A549 (cell line): Measurements from ENCODE around the gene ASAP2. TPM values are rescaled to one million over a fixed set of nuclear protein-coding genes. Genes with fewer than 3 reads are reported as not detected.
A peak's percentile ranks its signal among the peaks of the same experiment; 100 is the strongest.

ENCODE experiments used
- ATAC-seq, 2 experiments: fragments of 200-7000 bp in 1 of 2; fragments of >200 bp in 1 of 2; cut with Nextera tagmentation in 1 of 2; cut with Tn5 transposase in 1 of 2; 3 replicates each; pipeline versions ENCODE4 v1.8.0 to v1.9.1; 2018 to 2020; ENCODE audit warnings: mild to moderate bottlenecking in 1 of 2, moderate library complexity in 1 of 2
- CTCF ChIA-PET: fragments of 300-600 bp; sonication (Branson Sonifier 250); formaldehyde crosslinking; extraction: SDS; loops from one replicate; lab custom pipeline; 2021; ENCODE audit warnings: antibody characterized with exemption, inconsistent platforms; lab: Yijun Ruan, JAX
- POLR2A ChIA-PET: fragments of 350-600 bp; formaldehyde crosslinking; extraction: SDS; loops from one replicate; lab custom pipeline; 2021; ENCODE audit warnings: antibody characterized with exemption, inconsistent platforms; lab: Yijun Ruan, JAX
- DNase-seq, 2 experiments: peaks; one replicate each; pipeline versions ENCODE4 v3.0.0 to v3.0.0-alpha.2; 2011 to 2016; ENCODE audit warnings: low read depth in 1 of 2, low spot score in 1 of 2
- FAIRE-seq: peaks from 2 replicates; lab custom pipeline; 2011; peaks lifted over from hg19 to GRCh38; lab: Jason Lieb, UNC
- H3K27ac ChIP-seq, 2 experiments: fragments of >200 bp; sonication (Bioruptor Twin); formaldehyde crosslinking; 3 replicates each; pipeline ENCODE4 v1.5.1; 2016 to 2017
- H3K4me1 ChIP-seq: fragments of >200 bp; sonication (Bioruptor Twin); formaldehyde crosslinking; 3 replicates; pipeline ENCODE4 v1.6.1; 2016
- H3K4me2 ChIP-seq: fragments of >200 bp; sonication (Bioruptor Twin); formaldehyde crosslinking; 3 replicates; pipeline ENCODE4 v1.6.1; 2016
- H3K4me3 ChIP-seq: fragments of >200 bp; sonication (Bioruptor Twin); formaldehyde crosslinking; 3 replicates; pipeline ENCODE4 v1.5.1; 2016
- H3K9me3 ChIP-seq: fragments of >200 bp; sonication (Bioruptor Twin); formaldehyde crosslinking; 3 replicates; pipeline ENCODE4 v1.6.1; 2016
- BHLHE40 ChIP-seq: IDR thresholded peaks from 2 replicates; pipeline ENCODE4 v1.6.1; 2012; ENCODE audit warnings: low read depth, low read length, inconsistent platforms
- CBX2 ChIP-seq: fragments of 200-600 bp; sonication (generic); IDR thresholded peaks from 2 replicates; pipeline ENCODE4 v1.6.1; 2016; ENCODE audit warnings: low read depth, mild to moderate bottlenecking, borderline replicate concordance
- CHD2 ChIP-seq: fragments of 150-350 bp; IDR thresholded peaks from 2 replicates; pipeline ENCODE4 v1.6.1; 2014; ENCODE audit warnings: low read length; ENCODE audit not compliant: partially characterized antibody
- FOSL2 ChIP-seq, 2 experiments: fragments of 450-650 bp in 1 of 2; fragments of >200 bp in 1 of 2; sonication (Bioruptor Twin) in 1 of 2; formaldehyde crosslinking; IDR thresholded peaks; 2 replicates each; pipeline versions ENCODE4 v1.5.0 to v1.6.1; 2016 to 2020; ENCODE audit warnings: mild to moderate bottlenecking in 1 of 2, moderate library complexity in 1 of 2
- HOXB13 ChIP-seq: fragments of 250-450 bp; sonication (Bioruptor Pico); IDR thresholded peaks from 2 replicates; pipeline ENCODE4 v1.5.0; 2020; ENCODE audit warnings: low read depth, mild to moderate bottlenecking, moderate library complexity
- JUN ChIP-seq, 2 experiments: fragments of >200 bp; sonication (Bioruptor Twin); formaldehyde crosslinking; IDR thresholded peaks; 2 replicates in 1 of 2; 3 replicates in 1 of 2; pipeline ENCODE4 v1.6.1; 2016 to 2017
- JUNB ChIP-seq: fragments of >200 bp; sonication (Bioruptor Twin); formaldehyde crosslinking; IDR thresholded peaks from 2 replicates; pipeline ENCODE4 v1.6.1; 2016
- KDM5A ChIP-seq: fragments of 200-600 bp; sonication (generic); IDR thresholded peaks from 2 replicates; pipeline ENCODE4 v1.6.1; 2016; ENCODE audit warnings: antibody characterized with exemption, mild to moderate bottlenecking
- MYC ChIP-seq: IDR thresholded peaks from 2 replicates; pipeline ENCODE4 v1.6.1; 2012; ENCODE audit warnings: mild to moderate bottlenecking, inconsistent platforms, low read length, improper control_type of control experiment, borderline replicate concordance
- NFE2L2 ChIP-seq: fragments of 150-350 bp; conservative IDR thresholded peaks from 2 replicates; pipeline ENCODE4 v1.6.1; 2014; ENCODE audit warnings: low read length
- NPAS2 ChIP-seq: fragments of 250-450 bp; sonication (Bioruptor Pico); IDR thresholded peaks from 2 replicates; pipeline ENCODE4 v1.8.0; 2022; ENCODE audit warnings: mild to moderate bottlenecking, moderate library complexity, borderline replicate concordance
- RAD21 ChIP-seq, 2 experiments: fragments of >200 bp in 1 of 2; sonication (Bioruptor Twin) in 1 of 2; formaldehyde crosslinking in 1 of 2; IDR thresholded peaks in 1 of 2; conservative IDR thresholded peaks in 1 of 2; 2 replicates in 1 of 2; 3 replicates in 1 of 2; pipeline ENCODE4 v1.6.1; 2012 to 2018; ENCODE audit warnings: inconsistent platforms in 1 of 2
- RCOR1 ChIP-seq: fragments of 150-350 bp; IDR thresholded peaks from 2 replicates; pipeline ENCODE4 v1.6.1; 2014; ENCODE audit warnings: antibody characterized with exemption, low read length, low read depth
- SREBF2 ChIP-seq: fragments of 450-650 bp; IDR thresholded peaks from 2 replicates; pipeline ENCODE4 v1.6.1; 2014; ENCODE audit warnings: mild to moderate bottlenecking, moderate library complexity
- TP53 ChIP-seq: fragments of 250-450 bp; sonication (Bioruptor Pico); IDR thresholded peaks from 2 replicates; pipeline ENCODE4 v1.5.0; 2021; ENCODE audit warnings: mild to moderate bottlenecking, moderate library complexity
- ZC3H11A ChIP-seq: fragments of 450-650 bp; IDR thresholded peaks from 2 replicates; pipeline ENCODE4 v1.6.1; 2014; ENCODE audit warnings: antibody characterized with exemption, mild to moderate bottlenecking
- WGBS: methylation state at CpG from one replicate; pipeline ENCODE4 v1.1.6; 2017; ENCODE audit errors: missing lambda C conversion rate; 5-methylcytosine and 5-hydroxymethylcytosine counted together
- polyA plus RNA-seq, 4 experiments: library from polyadenylated mRNA; depleted of rRNA in 3 of 4; stranded (reverse); fragments of >200 nt; fragmentation: RNase III in 1 of 4; extraction: RNeasy Plus Mini Kit Qiagen cat#74134 plus additional on column Dnase treatment in 1 of 4; gene quantifications; 2 replicates in 3 of 4; 3 replicates in 1 of 4; pipeline ENCODE4 v1.2.3, GENCODE V29; 2011 to 2017
- TF ChIP-seq, protein P1 (sequence below): fragments of 250-450 bp; sonication (Bioruptor Pico); IDR thresholded peaks from 2 replicates; pipeline ENCODE4 v1.5.0; 2020; ENCODE audit warnings: low read depth, mild to moderate bottlenecking, moderate library complexity
- TF ChIP-seq, protein P2 (sequence below): fragments of >200 bp; sonication (Bioruptor Twin); formaldehyde crosslinking; IDR thresholded peaks from 3 replicates; pipeline ENCODE4 v1.6.1; 2016
- TF ChIP-seq, protein P3 (sequence below): fragments of 200-600 bp; sonication (generic); IDR thresholded peaks from 2 replicates; pipeline ENCODE4 v1.6.1; 2016; ENCODE audit warnings: antibody characterized with exemption, mild to moderate bottlenecking, moderate library complexity
- TF ChIP-seq, protein P4 (sequence below): fragments of 450-650 bp; IDR thresholded peaks from 2 replicates; pipeline ENCODE4 v1.6.1; 2014; ENCODE audit warnings: antibody characterized with exemption
- TF ChIP-seq, protein P5 (sequence below): fragments of >200 bp; sonication (Bioruptor Twin); formaldehyde crosslinking; IDR thresholded peaks from 2 replicates; pipeline ENCODE4 v1.6.1; 2016

ASAP2 gene
- polyA plus RNA-seq, 2 of the 4 experiments (the other 2 are of a cell fraction) = 17.8 to 27.9 TPM

DNA sequence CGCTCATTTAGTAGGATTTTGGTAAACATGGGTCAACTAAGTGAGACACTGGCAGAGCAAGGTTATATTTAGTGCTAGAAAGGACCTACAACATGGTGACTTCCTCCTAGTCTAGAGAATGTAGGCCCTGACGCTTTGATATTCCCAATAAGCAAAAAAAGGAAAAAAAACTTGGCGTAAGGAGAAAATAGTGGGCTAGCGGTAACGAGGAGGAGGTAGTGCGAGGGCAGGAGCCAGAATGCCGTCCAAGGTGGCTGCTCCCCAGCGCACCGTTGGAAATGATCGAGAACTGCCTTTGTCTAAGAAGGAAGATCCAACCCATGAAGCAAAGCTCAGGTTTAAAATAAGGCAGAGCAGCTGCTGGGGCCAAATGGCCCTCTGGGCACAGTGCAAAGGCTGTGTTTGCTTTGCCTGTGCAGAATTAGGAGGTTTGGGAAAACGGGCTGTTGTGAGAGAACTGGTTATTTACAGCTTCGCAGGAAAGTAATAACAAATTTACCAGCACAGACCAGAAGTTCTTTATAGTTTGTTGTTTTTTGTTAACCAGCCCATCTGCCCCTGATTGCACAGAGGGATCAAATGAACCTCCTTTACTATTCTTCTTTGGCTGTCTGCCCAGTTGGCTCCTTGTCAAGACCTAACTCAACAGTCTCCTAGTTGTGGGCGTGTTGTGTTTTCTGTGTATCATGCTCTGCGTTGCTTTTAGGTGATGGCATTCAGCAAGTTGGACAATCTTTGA lies 130.1 kb downstream of the ASAP2 start:
- CTCF ChIA-PET = interaction anchor here (1.2 to 15.6 kb wide), 3 partner anchors 14 to 196 kb away, joined by 3 to 209 read pairs (median 114); partner anchors contain the start of gene ASAP2
- peak in 1 of 2 experiments; percentile 49; a peak in 3 of 6 replicates for ATAC-seq
- Histone ChIP-seq H3K4me1 (peaks cover 15% of the 10 kb centered on the region), H3K9me3 (no peaks in the 10 kb centered on the region), H3K4me3 (no peak overlapping the region), H3K4me2 (peak overlapping the region; percentile 39), H3K27ac (no peak overlapping the region)
- WGBS = 72% methylated on average over 14 of the region's 14 CpGs
- no peak for FAIRE-seq
- TF ChIP-seq, protein P1, sequence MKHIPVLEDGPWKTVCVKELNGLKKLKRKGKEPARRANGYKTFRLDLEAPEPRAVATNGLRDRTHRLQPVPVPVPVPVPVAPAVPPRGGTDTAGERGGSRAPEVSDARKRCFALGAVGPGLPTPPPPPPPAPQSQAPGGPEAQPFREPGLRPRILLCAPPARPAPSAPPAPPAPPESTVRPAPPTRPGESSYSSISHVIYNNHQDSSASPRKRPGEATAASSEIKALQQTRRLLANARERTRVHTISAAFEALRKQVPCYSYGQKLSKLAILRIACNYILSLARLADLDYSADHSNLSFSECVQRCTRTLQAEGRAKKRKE (CRISPR knock-in tag) = no peak
- TF ChIP-seq CHD2 (no peak), SREBF2 (no peak), RAD21 (conservative IDR thresholded peaks at IDR 0.05 in 1 of 2, IDR thresholded peaks at IDR 0.05 in 1 of 2) (no peak), JUNB (no peak), HOXB13 (CRISPR knock-in tag) (no peak), RCOR1 (no peak)
- TF ChIP-seq, protein P2, sequence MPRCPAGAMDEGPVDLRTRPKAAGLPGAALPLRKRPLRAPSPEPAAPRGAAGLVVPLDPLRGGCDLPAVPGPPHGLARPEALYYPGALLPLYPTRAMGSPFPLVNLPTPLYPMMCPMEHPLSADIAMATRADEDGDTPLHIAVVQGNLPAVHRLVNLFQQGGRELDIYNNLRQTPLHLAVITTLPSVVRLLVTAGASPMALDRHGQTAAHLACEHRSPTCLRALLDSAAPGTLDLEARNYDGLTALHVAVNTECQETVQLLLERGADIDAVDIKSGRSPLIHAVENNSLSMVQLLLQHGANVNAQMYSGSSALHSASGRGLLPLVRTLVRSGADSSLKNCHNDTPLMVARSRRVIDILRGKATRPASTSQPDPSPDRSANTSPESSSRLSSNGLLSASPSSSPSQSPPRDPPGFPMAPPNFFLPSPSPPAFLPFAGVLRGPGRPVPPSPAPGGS = no peak
- TF ChIP-seq, protein P3, sequence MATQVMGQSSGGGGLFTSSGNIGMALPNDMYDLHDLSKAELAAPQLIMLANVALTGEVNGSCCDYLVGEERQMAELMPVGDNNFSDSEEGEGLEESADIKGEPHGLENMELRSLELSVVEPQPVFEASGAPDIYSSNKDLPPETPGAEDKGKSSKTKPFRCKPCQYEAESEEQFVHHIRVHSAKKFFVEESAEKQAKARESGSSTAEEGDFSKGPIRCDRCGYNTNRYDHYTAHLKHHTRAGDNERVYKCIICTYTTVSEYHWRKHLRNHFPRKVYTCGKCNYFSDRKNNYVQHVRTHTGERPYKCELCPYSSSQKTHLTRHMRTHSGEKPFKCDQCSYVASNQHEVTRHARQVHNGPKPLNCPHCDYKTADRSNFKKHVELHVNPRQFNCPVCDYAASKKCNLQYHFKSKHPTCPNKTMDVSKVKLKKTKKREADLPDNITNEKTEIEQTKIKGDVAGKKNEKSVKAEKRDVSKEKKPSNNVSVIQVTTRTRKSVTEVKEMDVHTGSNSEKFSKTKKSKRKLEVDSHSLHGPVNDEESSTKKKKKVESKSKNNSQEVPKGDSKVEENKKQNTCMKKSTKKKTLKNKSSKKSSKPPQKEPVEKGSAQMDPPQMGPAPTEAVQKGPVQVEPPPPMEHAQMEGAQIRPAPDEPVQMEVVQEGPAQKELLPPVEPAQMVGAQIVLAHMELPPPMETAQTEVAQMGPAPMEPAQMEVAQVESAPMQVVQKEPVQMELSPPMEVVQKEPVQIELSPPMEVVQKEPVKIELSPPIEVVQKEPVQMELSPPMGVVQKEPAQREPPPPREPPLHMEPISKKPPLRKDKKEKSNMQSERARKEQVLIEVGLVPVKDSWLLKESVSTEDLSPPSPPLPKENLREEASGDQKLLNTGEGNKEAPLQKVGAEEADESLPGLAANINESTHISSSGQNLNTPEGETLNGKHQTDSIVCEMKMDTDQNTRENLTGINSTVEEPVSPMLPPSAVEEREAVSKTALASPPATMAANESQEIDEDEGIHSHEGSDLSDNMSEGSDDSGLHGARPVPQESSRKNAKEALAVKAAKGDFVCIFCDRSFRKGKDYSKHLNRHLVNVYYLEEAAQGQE = no peak
- TF ChIP-seq, protein P4, sequence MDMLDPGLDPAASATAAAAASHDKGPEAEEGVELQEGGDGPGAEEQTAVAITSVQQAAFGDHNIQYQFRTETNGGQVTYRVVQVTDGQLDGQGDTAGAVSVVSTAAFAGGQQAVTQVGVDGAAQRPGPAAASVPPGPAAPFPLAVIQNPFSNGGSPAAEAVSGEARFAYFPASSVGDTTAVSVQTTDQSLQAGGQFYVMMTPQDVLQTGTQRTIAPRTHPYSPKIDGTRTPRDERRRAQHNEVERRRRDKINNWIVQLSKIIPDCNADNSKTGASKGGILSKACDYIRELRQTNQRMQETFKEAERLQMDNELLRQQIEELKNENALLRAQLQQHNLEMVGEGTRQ = no peak
- peak in 1 of 2 experiments; percentile 71 for DNase-seq
- POLR2A ChIA-PET = no interaction called here

DNA sequence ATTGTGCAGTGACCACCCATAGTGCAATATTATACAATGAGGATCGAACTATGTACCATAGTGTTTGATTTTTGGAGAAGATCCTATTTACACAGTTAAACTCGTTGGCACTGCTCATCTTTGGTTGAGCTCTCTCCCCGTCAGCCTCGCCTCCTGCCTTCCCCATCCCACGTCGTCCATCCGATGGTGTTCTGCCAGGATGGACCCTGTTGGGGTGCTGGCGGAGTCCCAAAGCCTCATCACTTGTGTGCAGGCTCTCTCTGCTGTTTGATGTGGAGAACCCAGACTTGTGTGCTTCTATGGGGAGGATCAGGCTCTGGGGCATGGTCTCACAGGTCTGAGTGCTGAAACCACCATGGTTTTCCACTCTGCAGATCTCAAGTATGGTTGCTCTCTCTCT lies 131.3 kb downstream of the ASAP2 start:
- ChIA-PET CTCF (interaction anchor here (0.6 to 15.6 kb wide), 3 partner anchors 96 to 197 kb away, joined by 3 to 209 read pairs (median 114); partner anchors contain the start of gene ASAP2), POLR2A (no interaction called here)
- WGBS = 88% methylated on average over 8 of the region's 8 CpGs

More for the DNA sequence above, 131.3 kb downstream of the ASAP2 start:
- Histone ChIP-seq H3K27ac (no peak overlapping the region), H3K4me3 (no peak overlapping the region), H3K9me3 (no peaks in the 10 kb centered on the region), H3K4me2 (no peak overlapping the region), H3K4me1 (peaks cover 15% of the 10 kb centered on the region)
- TF ChIP-seq BHLHE40 = no peak
- TF ChIP-seq CBX2 = no peak
- TF ChIP-seq, protein P1 (CRISPR knock-in tag) = no peak
- no peak for TF ChIP-seq NPAS2 (CRISPR knock-in tag)
- no peak for TF ChIP-seq JUN (IDR thresholded peaks at IDR 0.05)
- TF ChIP-seq KDM5A = no peak
- TF ChIP-seq TP53 (CRISPR knock-in tag) = no peak
- TF ChIP-seq FOSL2 (IDR thresholded peaks at IDR 0.05) = no peak
- no peak for TF ChIP-seq FOSL2 (CRISPR knock-in tag; IDR thresholded peaks at IDR 0.05)
- TF ChIP-seq, protein P5, sequence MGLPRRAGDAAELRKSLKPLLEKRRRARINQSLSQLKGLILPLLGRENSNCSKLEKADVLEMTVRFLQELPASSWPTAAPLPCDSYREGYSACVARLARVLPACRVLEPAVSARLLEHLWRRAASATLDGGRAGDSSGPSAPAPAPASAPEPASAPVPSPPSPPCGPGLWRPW = no peak
- no peak for TF ChIP-seq ZC3H11A
- TF ChIP-seq RCOR1 = no peak
- TF ChIP-seq NFE2L2 = no peak
- TF ChIP-seq, protein P2 = no peak
- no peak for TF ChIP-seq MYC
- no peak for TF ChIP-seq JUNB
- DNase-seq (no peak), FAIRE-seq (no peak), ATAC-seq (no peak)
